Measurements from ENCODE around the gene MTUS2.

DNA sequence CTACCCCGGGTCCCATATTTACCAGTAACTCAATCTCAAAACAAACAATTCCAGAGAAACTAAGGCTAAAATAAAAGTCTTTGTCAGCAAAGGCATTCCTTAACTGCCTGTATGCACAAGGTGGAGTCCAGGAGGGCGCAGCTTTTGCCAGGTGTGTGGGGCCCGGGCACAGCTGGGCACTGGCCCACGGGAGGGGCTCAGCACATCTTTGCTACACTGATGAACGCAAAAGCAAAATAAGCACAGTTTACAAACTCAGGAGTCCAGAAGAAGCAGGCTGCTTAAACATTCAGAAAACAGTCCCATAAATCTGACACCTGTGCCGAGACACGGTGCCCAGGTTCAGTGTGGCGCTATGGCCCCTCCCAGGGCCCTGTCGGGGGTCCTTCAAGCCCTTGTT, 704.5 kb downstream of the MTUS2 start:
- TF ChIP-seq POLR2A (IDR thresholded peaks at IDR 0.05) (no peak), EP300 (IDR thresholded peaks at IDR 0.05) (no peak)
- TF ChIP-seq, protein P1, sequence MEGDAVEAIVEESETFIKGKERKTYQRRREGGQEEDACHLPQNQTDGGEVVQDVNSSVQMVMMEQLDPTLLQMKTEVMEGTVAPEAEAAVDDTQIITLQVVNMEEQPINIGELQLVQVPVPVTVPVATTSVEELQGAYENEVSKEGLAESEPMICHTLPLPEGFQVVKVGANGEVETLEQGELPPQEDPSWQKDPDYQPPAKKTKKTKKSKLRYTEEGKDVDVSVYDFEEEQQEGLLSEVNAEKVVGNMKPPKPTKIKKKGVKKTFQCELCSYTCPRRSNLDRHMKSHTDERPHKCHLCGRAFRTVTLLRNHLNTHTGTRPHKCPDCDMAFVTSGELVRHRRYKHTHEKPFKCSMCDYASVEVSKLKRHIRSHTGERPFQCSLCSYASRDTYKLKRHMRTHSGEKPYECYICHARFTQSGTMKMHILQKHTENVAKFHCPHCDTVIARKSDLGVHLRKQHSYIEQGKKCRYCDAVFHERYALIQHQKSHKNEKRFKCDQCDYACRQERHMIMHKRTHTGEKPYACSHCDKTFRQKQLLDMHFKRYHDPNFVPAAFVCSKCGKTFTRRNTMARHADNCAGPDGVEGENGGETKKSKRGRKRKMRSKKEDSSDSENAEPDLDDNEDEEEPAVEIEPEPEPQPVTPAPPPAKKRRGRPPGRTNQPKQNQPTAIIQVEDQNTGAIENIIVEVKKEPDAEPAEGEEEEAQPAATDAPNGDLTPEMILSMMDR (IDR thresholded peaks at IDR 0.05) = no peak
